ENCODE data around the gene ARHGEF3.

DNA sequence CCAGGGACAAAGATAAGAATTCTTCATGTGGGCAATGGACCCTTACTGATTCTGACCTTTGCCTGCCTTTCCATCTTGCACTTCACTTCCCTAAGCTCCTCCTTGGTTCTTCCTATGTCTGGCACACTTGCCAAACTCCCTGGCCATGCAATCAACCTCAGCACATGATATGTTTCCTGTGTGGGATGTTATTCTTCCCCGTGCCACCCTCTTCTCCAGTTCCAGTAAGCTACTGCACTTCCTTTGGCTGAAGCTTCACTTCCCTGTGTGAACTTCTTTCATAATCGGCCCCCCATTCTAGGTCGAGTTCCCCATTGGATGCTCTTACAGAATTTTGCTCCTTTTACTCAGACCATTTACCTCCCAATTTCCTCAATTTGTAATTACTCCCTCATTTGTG, 108.0 kb downstream of the ARHGEF3 start:
- TF ChIP-seq POLR2A (IDR thresholded peaks at IDR 0.05; ENCODE audit: low read depth) (no peak), CTCF (IDR thresholded peaks at IDR 0.05) (no peak)
